HEK293T (cell line): ENCODE data around the gene CAVIN1.
"Not testable (repeated sequence)": the region's sequence is repeated elsewhere in the genome, so short reads cannot be mapped to it uniquely, and the experiment has no call there.

ENCODE experiments used
- CTCF ChIA-PET: fragments of 350-600 bp; formaldehyde crosslinking; extraction: SDS; loops from one replicate; lab custom pipeline; 2021; ENCODE audit warnings: antibody characterized with exemption, inconsistent platforms; lab: Yijun Ruan, JAX
- POLR2A ChIA-PET: fragments of 350-600 bp; formaldehyde crosslinking; extraction: SDS; loops from one replicate; lab custom pipeline; 2020; ENCODE audit warnings: antibody characterized with exemption, inconsistent platforms; lab: Yijun Ruan, JAX
- DNase-seq: peaks from one replicate; pipeline ENCODE4 v3.0.0; 2012; ENCODE audit warnings: mixed read lengths; ENCODE audit errors: extremely low spot score
- ARNT ChIP-seq: fragments of 450-650 bp; IDR thresholded peaks from 2 replicates; pipeline ENCODE4 v1.6.1; 2017; ENCODE audit warnings: mild to moderate bottlenecking
- BHLHE40 ChIP-seq: fragments of 450-650 bp; IDR thresholded peaks from 2 replicates; pipeline ENCODE4 v1.6.1; 2016; ENCODE audit warnings: mild to moderate bottlenecking, moderate library complexity, borderline replicate concordance
- CTBP1 ChIP-seq: fragments of 450-650 bp; IDR thresholded peaks from 2 replicates; pipeline ENCODE4 v1.6.1; 2016; ENCODE audit warnings: borderline replicate concordance
- ELF4 ChIP-seq: fragments of 450-650 bp; IDR thresholded peaks from 2 replicates; pipeline ENCODE4 v1.6.1; 2017; ENCODE audit warnings: antibody characterized with exemption
- FOXA1 ChIP-seq: fragments of 450-650 bp; IDR thresholded peaks from 2 replicates; pipeline ENCODE4 v1.6.1; 2016; ENCODE audit warnings: mild to moderate bottlenecking
- FOXK2 ChIP-seq: fragments of 450-650 bp; IDR thresholded peaks from 2 replicates; pipeline ENCODE4 v1.6.1; 2016; ENCODE audit warnings: mild to moderate bottlenecking
- FOXM1 ChIP-seq: fragments of 450-650 bp; IDR thresholded peaks from 2 replicates; pipeline ENCODE4 v1.6.1; 2017; ENCODE audit warnings: mild to moderate bottlenecking, borderline replicate concordance
- HDGF ChIP-seq: fragments of 450-650 bp; IDR thresholded peaks from 2 replicates; pipeline ENCODE4 v1.6.1; 2017; ENCODE audit warnings: antibody characterized with exemption, borderline replicate concordance
- L3MBTL2 ChIP-seq: fragments of 450-650 bp; conservative IDR thresholded peaks from 2 replicates; pipeline ENCODE4 v1.6.1; 2016; ENCODE audit warnings: mild to moderate bottlenecking
- LEF1 ChIP-seq: fragments of 450-650 bp; IDR thresholded peaks from 2 replicates; pipeline ENCODE4 v1.6.1; 2017; ENCODE audit warnings: mild to moderate bottlenecking, borderline replicate concordance
- NFRKB ChIP-seq: fragments of 450-650 bp; IDR thresholded peaks from 2 replicates; pipeline ENCODE4 v1.6.1; 2016; ENCODE audit warnings: mild to moderate bottlenecking, moderate library complexity
- SP1 ChIP-seq: fragments of 450-650 bp; IDR thresholded peaks from 2 replicates; pipeline ENCODE4 v1.6.1; 2017
- SUZ12 ChIP-seq: fragments of 450-650 bp; IDR thresholded peaks from 2 replicates; pipeline ENCODE4 v1.6.1; 2016; ENCODE audit warnings: mild to moderate bottlenecking
- TARDBP ChIP-seq: fragments of 450-650 bp; IDR thresholded peaks from 2 replicates; pipeline ENCODE4 v1.6.1; 2016
- ZNF384 ChIP-seq: fragments of 450-650 bp; IDR thresholded peaks from 2 replicates; pipeline ENCODE4 v1.6.1; 2016
- TF ChIP-seq, protein P1 (sequence below): fragments of 450-650 bp; IDR thresholded peaks from 2 replicates; pipeline ENCODE4 v1.6.1; 2016

The CAVIN1 gene

GRCh38 chr17:42421136-42421506 lies 1.9 kb downstream of the CAVIN1 start:
- ChIA-PET CTCF (interaction anchor here (1.3 kb wide), 1 partner anchor 15 kb away, joined by 3 read pairs; no protein-coding TSS in a partner anchor), POLR2A (no interaction called here)
- peak; percentile 3 for DNase-seq

GRCh38 chr17:42417981-42418380 lies 5.1 kb downstream of the CAVIN1 start:
- POLR2A ChIA-PET, DNase-seq: not testable (repeated sequence)
- CTCF ChIA-PET: interaction anchor here (1.9 kb wide), 1 partner anchor 15 kb away, joined by 4 read pairs; no protein-coding TSS in a partner anchor

More at GRCh38 chr17:42421136-42421506, 1.9 kb downstream of the CAVIN1 start:
- TF ChIP-seq, protein P1, sequence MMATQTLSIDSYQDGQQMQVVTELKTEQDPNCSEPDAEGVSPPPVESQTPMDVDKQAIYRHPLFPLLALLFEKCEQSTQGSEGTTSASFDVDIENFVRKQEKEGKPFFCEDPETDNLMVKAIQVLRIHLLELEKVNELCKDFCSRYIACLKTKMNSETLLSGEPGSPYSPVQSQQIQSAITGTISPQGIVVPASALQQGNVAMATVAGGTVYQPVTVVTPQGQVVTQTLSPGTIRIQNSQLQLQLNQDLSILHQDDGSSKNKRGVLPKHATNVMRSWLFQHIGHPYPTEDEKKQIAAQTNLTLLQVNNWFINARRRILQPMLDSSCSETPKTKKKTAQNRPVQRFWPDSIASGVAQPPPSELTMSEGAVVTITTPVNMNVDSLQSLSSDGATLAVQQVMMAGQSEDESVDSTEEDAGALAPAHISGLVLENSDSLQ: no peak
- TF ChIP-seq NFRKB (no peak), TARDBP (no peak)

- POLR2A ChIA-PET: interaction anchor here (1.1 to 3.4 kb wide), 2 partner anchors 8 to 10 kb away, joined by 3 to 14 read pairs; partner anchors contain the start of gene CAVIN1
- TF ChIP-seq TARDBP (no peak), FOXM1 (no peak), NFRKB (no peak), ZNF384 (no peak), BHLHE40 (no peak), ARNT (no peak), CTBP1 (no peak), ELF4 (no peak), L3MBTL2 (no peak), HDGF (no peak), SUZ12 (no peak), FOXK2 (no peak), SP1 (no peak), FOXA1 (no peak), LEF1 (no peak)
- TF ChIP-seq, protein P1: no peak
- DNase-seq: peak; percentile 3
- CTCF ChIA-PET: interaction anchor here (1.2 to 2.0 kb wide), 2 partner anchors 9 to 12 kb away, joined by 3 to 8 read pairs; no protein-coding TSS in a partner anchor
These were observed 8.2 kb downstream of the CAVIN1 start for GRCh38 chr17:42414704-42415409.

GRCh38 chr17:42413464-42414040 lies 9.5 kb downstream of the CAVIN1 start:
- POLR2A ChIA-PET: interaction anchor here (3.4 kb wide), 1 partner anchor 9 kb away, joined by 14 read pairs; the partner anchor contains the start of gene CAVIN1
- CTCF ChIA-PET: interaction anchor here (0.6 to 2.0 kb wide), 4 partner anchors 7 to 177 kb away, joined by 3 to 8 read pairs (median 3); no protein-coding TSS in a partner anchor
- TF ChIP-seq SP1: no peak
- no peak for TF ChIP-seq CTBP1
- TF ChIP-seq NFRKB: no peak
- TF ChIP-seq LEF1: no peak
- no peak for TF ChIP-seq ARNT
- TF ChIP-seq ZNF384: no peak
- no peak for TF ChIP-seq FOXK2
- no peak for TF ChIP-seq BHLHE40
- no peak for TF ChIP-seq HDGF
- no peak for TF ChIP-seq SUZ12
- TF ChIP-seq, protein P1: no peak
- no peak for TF ChIP-seq TARDBP
- TF ChIP-seq FOXM1: no peak
- TF ChIP-seq FOXA1: no peak
- no peak for TF ChIP-seq ELF4
- TF ChIP-seq L3MBTL2: no peak
- DNase-seq: no peak

DNA sequence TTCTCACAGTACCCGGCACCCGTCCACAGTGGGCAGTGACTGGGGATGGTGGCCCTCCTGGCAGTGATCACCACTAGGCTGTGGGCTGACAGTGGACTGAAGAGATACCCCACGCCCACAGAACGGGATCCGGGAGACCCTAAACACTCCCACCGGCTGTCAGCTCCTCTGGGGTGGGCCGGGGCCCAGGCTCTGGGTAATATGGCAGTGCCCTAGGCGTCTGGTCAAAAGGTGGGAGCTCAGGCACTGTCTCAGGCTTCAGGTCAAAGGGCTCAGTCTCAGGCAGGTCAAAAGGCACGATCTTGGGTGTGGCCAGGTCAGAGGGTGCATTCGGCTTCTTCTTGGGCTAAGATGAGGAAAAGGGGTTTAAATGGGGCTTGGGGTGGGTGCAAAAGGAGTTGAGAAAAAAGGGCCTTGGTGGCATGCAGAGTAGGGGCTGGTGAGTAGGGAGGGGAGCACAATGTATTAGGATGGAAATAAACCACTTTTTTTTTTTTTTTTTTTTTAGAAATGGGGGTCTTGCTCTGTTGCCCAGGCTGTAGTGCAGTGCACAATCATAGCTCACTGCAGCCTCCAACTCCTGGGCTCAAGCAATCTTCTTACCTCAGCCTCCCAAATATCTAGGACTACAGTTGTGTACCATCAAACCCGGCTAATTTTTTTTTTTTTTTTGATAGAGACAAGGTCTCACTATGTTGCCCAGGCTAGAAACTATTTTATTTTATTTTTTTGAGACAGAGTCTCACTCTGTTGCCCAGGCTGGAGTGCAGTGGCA lies 11.0 kb downstream of the CAVIN1 start:
- TF ChIP-seq ARNT (no peak), ZNF384 (no peak), SP1 (no peak), FOXM1 (no peak), ELF4 (no peak), CTBP1 (no peak), SUZ12 (no peak)
- no peak for DNase-seq
- ChIA-PET POLR2A (interaction anchor here (3.4 kb wide), 1 partner anchor 11 kb away, joined by 14 read pairs; the partner anchor contains the start of gene CAVIN1), CTCF (interaction anchor here (0.6 kb wide), 2 partner anchors 50 to 87 kb away, joined by 3 to 5 read pairs; no protein-coding TSS in a partner anchor)
